Activated T-cell treated with anti-CD3 and anti-CD28 coated beads, Interleukin-2, amount 50 U/mL, for 4 hours (primary cell): ENCODE measurements around the gene PSMD2. TPM values are rescaled to one million over a fixed set of nuclear protein-coding genes. Genes with fewer than 3 reads are reported as not detected.

Experiments used
- ATAC-seq, 2 donors: fragments of 200-7000 bp; cut with Tn5 transposase; one replicate each; pipeline ENCODE4 v1.10.0; 2021
- DNase-seq: peaks from one replicate; pipeline ENCODE4 v3.0.0-alpha.2; 2020
- H3K27me3 Mint-ChIP-seq: one replicate; pipeline ENCODE4 v1.8.0; 2021; ENCODE audit warnings: low read depth, mixed read lengths
- H3K36me3 Mint-ChIP-seq: one replicate; pipeline ENCODE4 v1.8.0; 2022; ENCODE audit warnings: mixed read lengths; ENCODE audit not compliant: insufficient read depth
- H3K4me1 Mint-ChIP-seq: one replicate; pipeline ENCODE4 v1.8.0; 2021; ENCODE audit warnings: low read depth, mixed read lengths
- H3K4me3 Mint-ChIP-seq: one replicate; pipeline ENCODE4 v1.8.0; 2021; ENCODE audit warnings: mild to moderate bottlenecking, moderate library complexity, mixed read lengths
- H3K9me3 Mint-ChIP-seq: one replicate; pipeline ENCODE4 v1.8.0; 2021; ENCODE audit warnings: mixed read lengths
- total RNA-seq, 3 donors: library from RNA; stranded (reverse); gene quantifications; one replicate each; pipeline ENCODE4 v1.2.1, GENCODE V29; 2021

Gene PSMD2
- total RNA-seq, 3 donors from 2014 or later: 497 to 520 (median 498) TPM

GRCh38 chr3:184358124-184358767 is 59.2 kb downstream of the PSMD2 start:
- Mint-ChIP-seq H3K27me3 (no peaks in the 10 kb centered on the region), H3K4me1 (peaks cover 5% of the 10 kb centered on the region), H3K9me3 (no peaks in the 10 kb centered on the region), H3K4me3 (no peak overlapping the region), H3K36me3 (peaks cover 3% of the 10 kb centered on the region)
- DNase-seq (no peak), ATAC-seq (no peak)

Other genes with a start within 250 kb of the PSMD2 start
- not detected for gene HTR3C, start 246.2 kb upstream of the PSMD2 start, total RNA-seq
- not detected for gene HTR3E, start 202.2 kb upstream of the PSMD2 start, total RNA-seq
- 10 to 100 TPM; 91.7 to 94.5 (median 92.6) TPM for gene EIF2B5, start 163.9 kb upstream of the PSMD2 start, total RNA-seq
- gene DVL3, start 143.9 kb upstream of the PSMD2 start, total RNA-seq: 10 to 100 TPM; 38.7 to 46.4 (median 40.3) TPM
- 100 to 1,000 TPM; 242 to 255 (median 251) TPM for gene AP2M1, start 124.4 kb upstream of the PSMD2 start, total RNA-seq
- gene ABCF3, start 113.0 kb upstream of the PSMD2 start, total RNA-seq: 10 to 100 TPM; 79.7 to 91.2 (median 84.4) TPM
- gene VWA5B2, start 69.7 kb upstream of the PSMD2 start, total RNA-seq: under 1 TPM in 1 of 3 donors, not detected in 2; 0.16 TPM
- gene ALG3, start 50.3 kb upstream of the PSMD2 start, total RNA-seq: 10 to 100 TPM; 89.9 to 93.7 (median 92.5) TPM
- 10 to 100 TPM; 15.2 to 19.7 (median 18.1) TPM for gene EEF1AKMT4, start 49.6 kb upstream of the PSMD2 start, total RNA-seq
- under 1 TPM; 0.34 to 0.53 (median 0.35) TPM for gene CAMK2N2, start 37.7 kb upstream of the PSMD2 start, total RNA-seq
- gene ECE2, start 23.2 kb upstream of the PSMD2 start, total RNA-seq: not detected
- 1,000 to 10,000 TPM in 2 of 3 donors, 100 to 1,000 TPM in 1; 990 to 1,057 (median 1,007) TPM for gene EIF4G1, start 15.4 kb downstream of the PSMD2 start, total RNA-seq
- gene FAM131A, start 38.4 kb downstream of the PSMD2 start, total RNA-seq: 1 to 10 TPM; 3.5 to 4.4 (median 3.7) TPM
- gene CLCN2, start 62.4 kb downstream of the PSMD2 start, total RNA-seq: 1 to 10 TPM; 4.5 to 5.2 (median 5.0) TPM
- gene POLR2H, start 62.5 kb downstream of the PSMD2 start, total RNA-seq: 100 to 1,000 TPM; 146 to 170 (median 165) TPM
- gene THPO, start 79.0 kb downstream of the PSMD2 start, total RNA-seq: not detected
- gene CHRD, start 80.8 kb downstream of the PSMD2 start, total RNA-seq: under 1 TPM in 2 of 3 donors, not detected in 1; 0.11 to 0.33 TPM